SK-N-SH (cell line): ENCODE measurements around the gene TSGA10. TPM values are rescaled to one million over a fixed set of nuclear protein-coding genes. Genes with fewer than 3 reads are reported as not detected.

ENCODE experiments used
- CTCF ChIA-PET: fragments of 300-600, 350-600 bp; formaldehyde crosslinking; extraction: SDS; loops from one replicate; lab custom pipeline; 2021; lab: Yijun Ruan, JAX
- POLR2A ChIA-PET: fragments of 350-600 bp; sonication (Branson Sonifier 250); formaldehyde crosslinking; extraction: SDS; loops from one replicate; lab custom pipeline; 2020; ENCODE audit warnings: antibody characterized with exemption, inconsistent platforms; lab: Yijun Ruan, JAX
- DNase-seq: peaks from one replicate; pipeline ENCODE4 v3.0.0; 2012
- H2AFZ ChIP-seq: fragments of 200-600 bp; sonication (generic); 2 replicates; pipeline ENCODE4 v1.8.1; 2016; ENCODE audit warnings: antibody characterized with exemption, mild to moderate bottlenecking, low read depth
- H3F3A ChIP-seq: fragments of 200-600 bp; sonication (generic); replicated peaks from 2 replicates; pipeline ENCODE3; 2016; ENCODE audit warnings: antibody characterized with exemption, mild to moderate bottlenecking; ENCODE audit not compliant: insufficient read depth
- H3K27ac ChIP-seq, 2 experiments: fragments of 200-500 bp in 1 of 2; fragments of 200-600 bp in 1 of 2; sonication (Bioruptor generic) in 1 of 2; sonication (generic), shearing (Covaris generic) in 1 of 2; 2 replicates each; pipeline versions ENCODE4 v1.5.1 to v1.6.1; 2014 to 2016; ENCODE audit warnings: low read depth in 2 of 2, inconsistent platforms in 1 of 2, low read length in 1 of 2, mild to moderate bottlenecking in 1 of 2, mixed read lengths in 1 of 2
- H3K27me3 ChIP-seq: fragments of 200-600 bp; sonication (generic), shearing (Covaris generic); 2 replicates; pipeline ENCODE4 v1.6.1; 2016; ENCODE audit warnings: mixed run types; ENCODE audit not compliant: insufficient read depth
- H3K36me3 ChIP-seq, 2 experiments: fragments of 200-500 bp in 1 of 2; fragments of 200-600 bp in 1 of 2; sonication (Bioruptor generic) in 1 of 2; sonication (generic) in 1 of 2; replicated peaks in 1 of 2; 2 replicates each; pipeline versions ENCODE3 to v1.5.1; 2014 to 2016; ENCODE audit warnings: low read length in 1 of 2, mild to moderate bottlenecking in 1 of 2; ENCODE audit not compliant: insufficient read depth in 2 of 2, control insufficient read depth in 1 of 2
- H3K4me1 ChIP-seq, 2 experiments: fragments of 200-500 bp in 1 of 2; fragments of 200-600 bp in 1 of 2; sonication (Bioruptor generic) in 1 of 2; sonication (generic), shearing (Covaris generic) in 1 of 2; 2 replicates each; pipeline versions ENCODE4 v1.5.1 to v1.6.1; 2014 to 2016; ENCODE audit warnings: low read depth in 1 of 2, low read length in 1 of 2, mixed run types in 1 of 2; ENCODE audit not compliant: insufficient read depth in 2 of 2, control insufficient read depth in 1 of 2
- H3K4me2 ChIP-seq: fragments of 200-600 bp; sonication (generic), shearing (Covaris generic); 2 replicates; pipeline ENCODE4 v1.6.1; 2017; ENCODE audit warnings: mixed run types
- H3K4me3 ChIP-seq, 2 experiments: fragments of 200-500 bp in 1 of 2; fragments of 200-600 bp in 1 of 2; sonication (Bioruptor generic) in 1 of 2; sonication (generic), shearing (Covaris generic) in 1 of 2; 2 replicates each; pipeline versions ENCODE4 v1.5.1 to v1.8.1; 2014 to 2016; ENCODE audit warnings: low read depth in 2 of 2, inconsistent platforms in 1 of 2, low read length in 1 of 2, mild to moderate bottlenecking in 1 of 2, mixed read lengths in 1 of 2, moderate library complexity in 1 of 2
- H3K79me2 ChIP-seq: fragments of 200-600 bp; sonication (generic); 2 replicates; pipeline ENCODE4 v1.8.1; 2017; ENCODE audit warnings: mild to moderate bottlenecking; ENCODE audit not compliant: insufficient read depth
- H3K9ac ChIP-seq: fragments of 200-600 bp; sonication (generic); 2 replicates; pipeline ENCODE4 v1.6.1; 2017; ENCODE audit warnings: mixed run types
- H3K9me2 ChIP-seq: fragments of 200-600 bp; sonication (generic); 2 replicates; pipeline ENCODE4 v1.6.1; 2017; ENCODE audit warnings: mixed run types
- H3K9me3 ChIP-seq: fragments of 200-600 bp; sonication (generic); 2 replicates; pipeline ENCODE4 v1.6.1; 2017; ENCODE audit warnings: mixed run types, mild to moderate bottlenecking, moderate library complexity
- H4K20me1 ChIP-seq: fragments of 200-600 bp; sonication (generic); 2 replicates; pipeline ENCODE4 v1.6.1; 2017; ENCODE audit warnings: mild to moderate bottlenecking, mixed run types; ENCODE audit not compliant: insufficient read depth
- CHD2 ChIP-seq: fragments of 150-350 bp; IDR thresholded peaks from 2 replicates; pipeline ENCODE4 v1.6.1; 2018; ENCODE audit warnings: low read length; ENCODE audit not compliant: partially characterized antibody
- ELF1 ChIP-seq: IDR thresholded peaks from 2 replicates; pipeline ENCODE4 v1.4.0; 2012
- EP300 ChIP-seq, 2 experiments: IDR thresholded peaks; 2 replicates each; pipeline versions ENCODE4 v1.4.0 to v1.6.1; 2012; ENCODE audit warnings: borderline replicate concordance in 1 of 2, low read depth in 1 of 2, low read length in 1 of 2
- EZH2phosphoT487 ChIP-seq: fragments of 200-600 bp; sonication (generic); IDR thresholded peaks from 2 replicates; pipeline ENCODE4 v1.6.1; 2017; ENCODE audit warnings: low read depth, mixed run types, mild to moderate bottlenecking, antibody characterized with exemption, moderate library complexity, borderline replicate concordance
- FOXJ3 ChIP-seq: sonication (generic); formaldehyde crosslinking; IDR thresholded peaks from 2 replicates; pipeline ENCODE4 v1.5.1; 2020; ENCODE audit warnings: mild to moderate bottlenecking, missing genetic modification reagents
- GABPA ChIP-seq: IDR thresholded peaks from 2 replicates; pipeline ENCODE4 v1.4.0; 2012; ENCODE audit warnings: low read depth, mild to moderate bottlenecking
- GATA2 ChIP-seq: sonication (generic); formaldehyde crosslinking; IDR thresholded peaks from 2 replicates; pipeline ENCODE4 v1.5.0; 2020; ENCODE audit warnings: mild to moderate bottlenecking, missing genetic modification reagents
- JUND ChIP-seq: IDR thresholded peaks from 2 replicates; pipeline ENCODE4 v1.4.0; 2012
- MXI1 ChIP-seq: IDR thresholded peaks from 2 replicates; pipeline ENCODE4 v1.6.1; 2012; ENCODE audit warnings: mild to moderate bottlenecking, low read depth, low read length, improper control_type of control experiment
- NFIC ChIP-seq: IDR thresholded peaks from 2 replicates; pipeline ENCODE4 v1.4.0; 2012; ENCODE audit warnings: borderline replicate concordance
- NRF1 ChIP-seq: IDR thresholded peaks from 2 replicates; pipeline ENCODE4 v1.6.1; 2012; ENCODE audit warnings: low read depth, mild to moderate bottlenecking, low read length
- POLR2AphosphoS5 ChIP-seq: IDR thresholded peaks from 2 replicates; pipeline ENCODE4 v1.6.1; 2012; ENCODE audit warnings: low read depth, low read length
- RAD21 ChIP-seq: IDR thresholded peaks from 2 replicates; pipeline ENCODE4 v1.6.1; 2012; ENCODE audit warnings: mild to moderate bottlenecking, low read length
- RFX5 ChIP-seq: IDR thresholded peaks from 2 replicates; pipeline ENCODE4 v1.6.1; 2012; ENCODE audit warnings: mild to moderate bottlenecking, improper control_type of control experiment, low read length
- RXRA ChIP-seq: IDR thresholded peaks from 2 replicates; pipeline ENCODE4 v1.4.0; 2012; ENCODE audit warnings: low read depth, mild to moderate bottlenecking, borderline replicate concordance
- SIN3A ChIP-seq: IDR thresholded peaks from 2 replicates; pipeline ENCODE4 v1.6.1; 2012; ENCODE audit warnings: low read depth, mild to moderate bottlenecking, low read length, moderate library complexity, borderline replicate concordance
- TCF12 ChIP-seq: IDR thresholded peaks from 2 replicates; pipeline ENCODE4 v1.4.0; 2012
- TEAD4 ChIP-seq: IDR thresholded peaks from 2 replicates; pipeline ENCODE4 v1.4.0; 2012; ENCODE audit warnings: mild to moderate bottlenecking, borderline replicate concordance; ENCODE audit not compliant: insufficient read depth
- YY1 ChIP-seq: IDR thresholded peaks from 2 replicates; pipeline ENCODE4 v1.4.0; 2012; ENCODE audit warnings: low read depth, mild to moderate bottlenecking
- WGBS: methylation state at CpG from one replicate; pipeline ENCODE4 v1.1.6; 2017; ENCODE audit warnings: low lambda C conversion rate; 5-methylcytosine and 5-hydroxymethylcytosine counted together
- polyA plus RNA-seq, 3 experiments: library from polyadenylated mRNA; depleted of rRNA; stranded (reverse); fragments of >200 nt; gene quantifications; 2 replicates each; pipeline ENCODE4 v1.2.3, GENCODE V29; 2012
- TF ChIP-seq, protein P1 (sequence below): IDR thresholded peaks from 2 replicates; pipeline ENCODE4; 2012
- TF ChIP-seq, protein P2 (sequence below): IDR thresholded peaks from 2 replicates; pipeline ENCODE4 v1.4.0; 2012; ENCODE audit warnings: low read depth
- TF ChIP-seq, protein P3 (sequence below): IDR thresholded peaks from 2 replicates; pipeline ENCODE4 v1.4.0; 2012; ENCODE audit warnings: low read depth, borderline replicate concordance
- TF ChIP-seq, protein P4 (sequence below): fragments of 200-600 bp; sonication (generic); IDR thresholded peaks from 2 replicates; pipeline ENCODE4 v1.6.1; 2017; ENCODE audit warnings: antibody characterized with exemption, mild to moderate bottlenecking, moderate library complexity
- TF ChIP-seq, protein P5 (sequence below): fragments of 150-350 bp; IDR thresholded peaks from 2 replicates; pipeline ENCODE4 v1.6.1; 2016; ENCODE audit warnings: mild to moderate bottlenecking, low read depth, low read length
- TF ChIP-seq, protein P6 (sequence below): IDR thresholded peaks from 2 replicates; pipeline ENCODE4 v1.4.0; 2012; ENCODE audit warnings: low read depth, borderline replicate concordance

The TSGA10 gene
- polyA plus RNA-seq, 1 of the 3 experiments (the other 2 are of a cell fraction): 1.8 TPM

DNA sequence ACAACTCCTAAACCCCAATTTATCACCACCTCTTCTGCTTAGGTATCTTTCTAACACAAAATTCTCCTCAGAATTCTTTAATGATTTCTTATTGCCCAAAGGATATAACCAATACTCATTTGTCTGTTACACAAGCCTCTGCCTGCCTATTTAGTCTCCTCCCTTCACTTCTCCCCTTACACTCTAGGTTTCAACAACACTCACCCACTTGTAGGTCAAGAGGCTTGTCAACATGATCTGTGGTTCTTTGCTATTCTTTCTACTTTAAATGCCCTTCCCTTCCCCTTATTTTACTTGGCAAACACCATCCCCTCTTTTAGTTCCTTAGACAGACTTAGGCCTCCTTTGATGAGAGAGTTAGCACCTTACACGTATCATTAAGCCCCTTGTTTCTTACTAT, 82.2 kb downstream of the TSGA10 start (continued):
- TF ChIP-seq, protein P1, sequence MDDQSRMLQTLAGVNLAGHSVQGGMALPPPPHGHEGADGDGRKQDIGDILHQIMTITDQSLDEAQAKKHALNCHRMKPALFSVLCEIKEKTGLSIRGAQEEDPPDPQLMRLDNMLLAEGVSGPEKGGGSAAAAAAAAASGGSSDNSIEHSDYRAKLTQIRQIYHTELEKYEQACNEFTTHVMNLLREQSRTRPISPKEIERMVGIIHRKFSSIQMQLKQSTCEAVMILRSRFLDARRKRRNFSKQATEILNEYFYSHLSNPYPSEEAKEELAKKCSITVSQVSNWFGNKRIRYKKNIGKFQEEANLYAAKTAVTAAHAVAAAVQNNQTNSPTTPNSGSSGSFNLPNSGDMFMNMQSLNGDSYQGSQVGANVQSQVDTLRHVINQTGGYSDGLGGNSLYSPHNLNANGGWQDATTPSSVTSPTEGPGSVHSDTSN: no peak
- TF ChIP-seq, protein P2, sequence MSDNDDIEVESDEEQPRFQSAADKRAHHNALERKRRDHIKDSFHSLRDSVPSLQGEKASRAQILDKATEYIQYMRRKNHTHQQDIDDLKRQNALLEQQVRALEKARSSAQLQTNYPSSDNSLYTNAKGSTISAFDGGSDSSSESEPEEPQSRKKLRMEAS: no peak
- no peak for TF ChIP-seq YY1
- no peak for TF ChIP-seq JUND
- TF ChIP-seq NRF1: no peak
- TF ChIP-seq RXRA: no peak
- no peak for TF ChIP-seq POLR2AphosphoS5
- TF ChIP-seq SIN3A: no peak

DNA sequence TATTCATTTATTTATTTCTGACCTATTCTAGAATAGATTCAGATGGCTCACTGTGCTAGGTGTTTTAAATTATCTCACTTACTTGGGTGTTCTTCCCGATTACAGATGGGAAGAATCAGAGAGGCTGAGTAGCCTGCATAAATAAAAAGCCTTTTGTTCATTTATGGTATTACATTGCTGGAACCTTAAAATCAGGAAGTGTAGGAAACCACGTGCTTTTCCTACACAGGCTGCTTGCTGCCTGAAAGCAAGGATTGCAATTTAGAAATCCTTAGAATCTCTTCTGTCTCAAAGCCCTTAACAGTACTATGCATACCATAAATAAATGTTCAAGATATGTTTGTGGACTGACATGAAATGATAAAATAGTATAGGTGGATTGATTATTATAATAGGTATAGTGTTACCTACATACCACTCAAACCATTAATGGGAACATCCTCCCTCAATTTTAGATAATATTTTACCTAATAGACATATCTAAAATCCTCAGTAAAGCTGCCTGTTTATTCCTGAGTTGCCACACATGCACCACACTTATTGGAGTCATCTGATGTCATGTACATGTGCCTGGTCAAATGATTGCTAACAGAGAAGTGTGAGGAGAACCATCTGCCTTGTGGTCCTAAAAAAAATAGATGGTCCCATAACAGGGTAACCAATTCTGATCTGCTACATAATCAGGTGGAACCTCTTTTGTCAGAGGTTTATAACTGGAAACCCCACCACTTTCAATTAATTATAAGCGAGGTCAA, 86.7 kb downstream of the TSGA10 start:
- DNase-seq: no peak
- CTCF ChIA-PET: interaction anchor here (1.8 to 4.7 kb wide), 2 partner anchors 245 to 419 kb away, joined by 5 to 42 read pairs; no protein-coding TSS in a partner anchor

More for the DNA sequence above, 86.7 kb downstream of the TSGA10 start:
- Histone ChIP-seq H3K36me3 (no peaks in the 10 kb centered on the region), H3K4me1 (peaks cover 0 to 7% of the 10 kb centered on the region in 2 experiments; a peak in 2 of 4 replicates), H3K79me2 (no peaks in the 10 kb centered on the region), H3K9ac (no peak overlapping the region), H3K4me3 (no peak overlapping the region), H3K4me2 (no peak overlapping the region), H3K9me2 (no peaks in the 10 kb centered on the region), H3K27ac (no peak overlapping the region), H3F3A (no peaks in the 10 kb centered on the region), H3K9me3 (no peaks in the 10 kb centered on the region), H3K27me3 (no peaks in the 10 kb centered on the region; the same call in 1 of the 2 replicates), H2AFZ (no peak overlapping the region), H4K20me1 (no peaks in the 10 kb centered on the region)
- WGBS: 59% methylated on average over 3 of the region's 3 CpGs
- POLR2A ChIA-PET: no interaction called here
- TF ChIP-seq TCF12: no peak
- TF ChIP-seq, protein P3, sequence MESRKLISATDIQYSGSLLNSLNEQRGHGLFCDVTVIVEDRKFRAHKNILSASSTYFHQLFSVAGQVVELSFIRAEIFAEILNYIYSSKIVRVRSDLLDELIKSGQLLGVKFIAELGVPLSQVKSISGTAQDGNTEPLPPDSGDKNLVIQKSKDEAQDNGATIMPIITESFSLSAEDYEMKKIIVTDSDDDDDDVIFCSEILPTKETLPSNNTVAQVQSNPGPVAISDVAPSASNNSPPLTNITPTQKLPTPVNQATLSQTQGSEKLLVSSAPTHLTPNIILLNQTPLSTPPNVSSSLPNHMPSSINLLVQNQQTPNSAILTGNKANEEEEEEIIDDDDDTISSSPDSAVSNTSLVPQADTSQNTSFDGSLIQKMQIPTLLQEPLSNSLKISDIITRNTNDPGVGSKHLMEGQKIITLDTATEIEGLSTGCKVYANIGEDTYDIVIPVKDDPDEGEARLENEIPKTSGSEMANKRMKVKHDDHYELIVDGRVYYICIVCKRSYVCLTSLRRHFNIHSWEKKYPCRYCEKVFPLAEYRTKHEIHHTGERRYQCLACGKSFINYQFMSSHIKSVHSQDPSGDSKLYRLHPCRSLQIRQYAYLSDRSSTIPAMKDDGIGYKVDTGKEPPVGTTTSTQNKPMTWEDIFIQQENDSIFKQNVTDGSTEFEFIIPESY: no peak
- TF ChIP-seq ELF1: no peak
- no peak for TF ChIP-seq NRF1
- TF ChIP-seq, protein P4, sequence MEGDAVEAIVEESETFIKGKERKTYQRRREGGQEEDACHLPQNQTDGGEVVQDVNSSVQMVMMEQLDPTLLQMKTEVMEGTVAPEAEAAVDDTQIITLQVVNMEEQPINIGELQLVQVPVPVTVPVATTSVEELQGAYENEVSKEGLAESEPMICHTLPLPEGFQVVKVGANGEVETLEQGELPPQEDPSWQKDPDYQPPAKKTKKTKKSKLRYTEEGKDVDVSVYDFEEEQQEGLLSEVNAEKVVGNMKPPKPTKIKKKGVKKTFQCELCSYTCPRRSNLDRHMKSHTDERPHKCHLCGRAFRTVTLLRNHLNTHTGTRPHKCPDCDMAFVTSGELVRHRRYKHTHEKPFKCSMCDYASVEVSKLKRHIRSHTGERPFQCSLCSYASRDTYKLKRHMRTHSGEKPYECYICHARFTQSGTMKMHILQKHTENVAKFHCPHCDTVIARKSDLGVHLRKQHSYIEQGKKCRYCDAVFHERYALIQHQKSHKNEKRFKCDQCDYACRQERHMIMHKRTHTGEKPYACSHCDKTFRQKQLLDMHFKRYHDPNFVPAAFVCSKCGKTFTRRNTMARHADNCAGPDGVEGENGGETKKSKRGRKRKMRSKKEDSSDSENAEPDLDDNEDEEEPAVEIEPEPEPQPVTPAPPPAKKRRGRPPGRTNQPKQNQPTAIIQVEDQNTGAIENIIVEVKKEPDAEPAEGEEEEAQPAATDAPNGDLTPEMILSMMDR: no peak
- no peak for TF ChIP-seq MXI1
- TF ChIP-seq EZH2phosphoT487: no peak
- TF ChIP-seq RFX5: no peak
- TF ChIP-seq, protein P5, sequence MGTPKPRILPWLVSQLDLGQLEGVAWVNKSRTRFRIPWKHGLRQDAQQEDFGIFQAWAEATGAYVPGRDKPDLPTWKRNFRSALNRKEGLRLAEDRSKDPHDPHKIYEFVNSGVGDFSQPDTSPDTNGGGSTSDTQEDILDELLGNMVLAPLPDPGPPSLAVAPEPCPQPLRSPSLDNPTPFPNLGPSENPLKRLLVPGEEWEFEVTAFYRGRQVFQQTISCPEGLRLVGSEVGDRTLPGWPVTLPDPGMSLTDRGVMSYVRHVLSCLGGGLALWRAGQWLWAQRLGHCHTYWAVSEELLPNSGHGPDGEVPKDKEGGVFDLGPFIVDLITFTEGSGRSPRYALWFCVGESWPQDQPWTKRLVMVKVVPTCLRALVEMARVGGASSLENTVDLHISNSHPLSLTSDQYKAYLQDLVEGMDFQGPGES: no peak
- no peak for TF ChIP-seq JUND
- no peak for TF ChIP-seq GATA2 (CRISPR knock-in tag)
- no peak for TF ChIP-seq CHD2
- TF ChIP-seq NFIC: no peak
- TF ChIP-seq, protein P6, sequence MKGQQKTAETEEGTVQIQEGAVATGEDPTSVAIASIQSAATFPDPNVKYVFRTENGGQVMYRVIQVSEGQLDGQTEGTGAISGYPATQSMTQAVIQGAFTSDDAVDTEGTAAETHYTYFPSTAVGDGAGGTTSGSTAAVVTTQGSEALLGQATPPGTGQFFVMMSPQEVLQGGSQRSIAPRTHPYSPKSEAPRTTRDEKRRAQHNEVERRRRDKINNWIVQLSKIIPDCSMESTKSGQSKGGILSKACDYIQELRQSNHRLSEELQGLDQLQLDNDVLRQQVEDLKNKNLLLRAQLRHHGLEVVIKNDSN: no peak
- TF ChIP-seq TEAD4: no peak
- TF ChIP-seq EP300 (IDR thresholded peaks at IDR 0.05; ENCODE audit: borderline replicate concordance in 1 of 2, low read depth in 1 of 2, low read length in 1 of 2): no peak
- no peak for TF ChIP-seq FOXJ3
- TF ChIP-seq RAD21: no peak
- TF ChIP-seq GABPA: no peak
- TF ChIP-seq, all 33 proteins: peak for 0
